Measurements from ENCODE around the gene SYT12. TPM values are rescaled to one million over a fixed set of nuclear protein-coding genes. Genes with fewer than 3 reads are reported as not detected.

Gene SYT12
- polyA plus RNA-seq, 12 donors = 0.04 to 0.27 (median 0.08) TPM; not detected in 3

GRCh38 chr11:67027943-67028542, 5.1 kb downstream of the SYT12 start:
- no peak for DNase-seq

- DNase-seq = no peak
These were observed 6.2 kb downstream of the SYT12 start for GRCh38 chr11:67029146-67029545.

- DNase-seq = no peak
These were observed 8.0 kb downstream of the SYT12 start for GRCh38 chr11:67030976-67031375.

- DNase-seq = no peak
These were observed 9.0 kb downstream of the SYT12 start for GRCh38 chr11:67031791-67032561.

GRCh38 chr11:67032830-67033551, 10.1 kb downstream of the SYT12 start:
- DNase-seq = no peak

GRCh38 chr11:67033661-67034166, 10.8 kb downstream of the SYT12 start:
- no peak for DNase-seq

- DNase-seq = no peak
These were observed 11.4 kb downstream of the SYT12 start for GRCh38 chr11:67034350-67034749.

- DNase-seq = no peak
These were observed 17.2 kb downstream of the SYT12 start for GRCh38 chr11:67040147-67040546.

- DNase-seq = no peak
These were observed 18.7 kb downstream of the SYT12 start for GRCh38 chr11:67041602-67042001.

- DNase-seq = no peak
These were observed 20.8 kb downstream of the SYT12 start for GRCh38 chr11:67043572-67044349.

- DNase-seq = no peak
These were observed 21.6 kb downstream of the SYT12 start for GRCh38 chr11:67044496-67044895.

GRCh38 chr11:67045314-67045713, 22.4 kb downstream of the SYT12 start:
- no peak for DNase-seq

- DNase-seq = no peak
These were observed 25.7 kb downstream of the SYT12 start for GRCh38 chr11:67048515-67049130.

GRCh38 chr11:67050139-67050538, 27.2 kb downstream of the SYT12 start:
- DNase-seq = no peak

GRCh38 chr11:67051180-67051893, 28.4 kb downstream of the SYT12 start:
- DNase-seq = no peak

- no peak for DNase-seq
These were observed 29.1 kb downstream of the SYT12 start for GRCh38 chr11:67051945-67052488.

GRCh38 chr11:67052891-67053290, 30.0 kb downstream of the SYT12 start:
- DNase-seq = no peak

GRCh38 chr11:67053896-67054329, 31.0 kb downstream of the SYT12 start:
- DNase-seq = peak; percentile 39

- DNase-seq = no peak
These were observed 31.5 kb downstream of the SYT12 start for GRCh38 chr11:67054346-67054835.

Data from muscle of arm (tissue), 12 donors.